Sigmoid colon (tissue), 7 donors: ENCODE measurements around the gene MYL3. TPM values are rescaled to one million over a fixed set of nuclear protein-coding genes. Genes with fewer than 3 reads are reported as not detected.

Source experiments
- DNase-seq: peaks from one replicate; pipeline ENCODE4 v3.0.0-alpha.2; 2019
- H3K27ac ChIP-seq, 4 donors: fragments of 200-600 bp; sonication (generic); one replicate each; pipeline ENCODE4 v1.5.1; 2016 to 2019; ENCODE audit warnings: mild to moderate bottlenecking in 1 of 4
- H3K27me3 ChIP-seq, 3 donors: fragments of 200-600 bp; sonication (generic); one replicate each; pipeline ENCODE4 v1.5.1; 2019; ENCODE audit warnings: mild to moderate bottlenecking in 1 of 3
- H3K36me3 ChIP-seq, 4 donors: fragments of 200-600 bp; sonication (generic); one replicate each; pipeline ENCODE4 v1.5.1; 2016 to 2019
- H3K4me1 ChIP-seq, 4 donors: fragments of 200-600 bp; sonication (generic); one replicate each; pipeline ENCODE4 v1.5.1; 2017 to 2019
- H3K4me3 ChIP-seq, 4 donors: fragments of 200-600 bp; sonication (generic); one replicate each; pipeline ENCODE4 v1.5.1; 2017 to 2019; ENCODE audit warnings: mild to moderate bottlenecking in 2 of 4, moderate library complexity in 1 of 4
- H3K9me3 ChIP-seq, 4 donors: fragments of 200-600 bp in 3 of 4; sonication (generic) in 3 of 4; one replicate each; pipeline versions ENCODE4 v1.5.1 to v1.6.1; 2013 to 2019
- EP300 ChIP-seq, 4 donors: sonication (generic); formaldehyde crosslinking; IDR thresholded peaks; one replicate each; pipeline ENCODE4 v1.6.1; 2017; ENCODE audit warnings: antibody characterized with exemption in 4 of 4
- POLR2A ChIP-seq, 2 donors: fragments of 450-650 bp; IDR thresholded peaks; one replicate each; pipeline ENCODE4 v1.6.1; 2016; ENCODE audit warnings: antibody characterized with exemption in 2 of 2, mild to moderate bottlenecking in 2 of 2, moderate library complexity in 2 of 2
- POLR2AphosphoS5 ChIP-seq, 4 donors: sonication (generic); formaldehyde crosslinking; IDR thresholded peaks; one replicate each; pipeline ENCODE4 v1.6.1; 2017; ENCODE audit warnings: antibody characterized with exemption in 4 of 4
- WGBS, 2 donors: extraction: QIAGEN DNeasy Blood & Tissue Kit; methylation state at CpG; one replicate each; pipeline ENCODE4 v1.1.7; 2013; 5-methylcytosine and 5-hydroxymethylcytosine counted together
- intact Hi-C: fragments of 100-400 bp; cut with DNase I; formaldehyde crosslinking; loops from one replicate; pipeline ENCODE4 v1.15.1; 2023
- polyA plus RNA-seq, 3 donors: library from polyadenylated mRNA; stranded (reverse); fragments of 200-250 nt; gene quantifications; one replicate each; pipeline ENCODE4 v1.2.3, GENCODE V29; 2013
- total RNA-seq, 4 donors: library from RNA; depleted of rRNA; stranded (reverse); fragments of >200 nt; gene quantifications; one replicate each; pipeline ENCODE4 v1.1.0, GENCODE V29; 2016
- TF ChIP-seq, protein P1 (sequence below), 4 experiments: fragments of 450-650 bp in 3 of 4; fragments of 200-600 bp in 1 of 4; IDR thresholded peaks; one replicate each; pipeline ENCODE4 v1.5.1; 2016 to 2019; ENCODE audit warnings: antibody characterized with exemption in 4 of 4, mild to moderate bottlenecking in 3 of 4, moderate library complexity in 2 of 4
- donor health status: healthy with polysubstance abuse.
- donor health status: Bipolar disorder and iron deficiency.
- donor health status: healthy.

Gene MYL3
- total and polyA plus RNA-seq, 7 donors: 1.5 to 11.8 (median 3.9) TPM

DNA sequence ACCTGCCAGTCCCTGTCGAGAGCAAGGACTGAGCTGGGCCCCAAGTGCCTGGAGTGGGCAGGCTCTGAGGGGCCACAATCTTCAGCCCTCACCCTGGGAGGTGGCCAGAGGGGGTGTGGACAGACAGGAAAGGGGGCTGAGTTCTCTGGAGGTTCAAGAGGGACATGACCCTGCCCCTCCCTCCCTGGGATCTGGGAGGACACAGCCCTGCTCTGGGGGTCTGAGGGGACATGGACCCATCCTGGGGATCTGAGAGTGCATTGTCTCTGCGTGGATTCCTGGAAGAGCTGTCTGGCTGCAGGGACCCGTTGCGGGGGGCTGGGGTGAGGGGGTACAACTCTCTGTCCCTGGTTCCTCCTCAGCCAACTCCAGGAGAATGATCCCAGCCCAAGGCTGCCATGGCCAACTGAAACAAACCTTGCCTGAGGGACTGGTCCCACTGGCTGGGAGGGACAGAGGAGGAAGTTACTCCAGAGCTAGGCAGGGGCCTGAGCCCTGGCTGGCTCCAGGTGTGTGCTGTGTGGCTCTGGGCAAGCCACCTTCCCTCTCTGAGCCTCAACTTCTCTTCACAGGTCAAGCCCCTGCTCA, 43.3 kb upstream of the MYL3 start:
- intact Hi-C loops: no loop called here
- Histone ChIP-seq H3K36me3 (no peaks in the 10 kb centered on the region), H3K4me1 (peaks cover 0 to 13% (median 9%) of the 10 kb centered on the region in 4 donors), H3K9me3 (no peaks in the 10 kb centered on the region), H3K4me3 (no peak overlapping the region), H3K27me3 (no peaks in the 10 kb centered on the region), H3K27ac (no peak overlapping the region)
- WGBS, 2 donors: 77 to 80% methylated on average over 4 of the region's 4 CpGs
- peak; percentile 56 for DNase-seq
- TF ChIP-seq, protein P1, sequence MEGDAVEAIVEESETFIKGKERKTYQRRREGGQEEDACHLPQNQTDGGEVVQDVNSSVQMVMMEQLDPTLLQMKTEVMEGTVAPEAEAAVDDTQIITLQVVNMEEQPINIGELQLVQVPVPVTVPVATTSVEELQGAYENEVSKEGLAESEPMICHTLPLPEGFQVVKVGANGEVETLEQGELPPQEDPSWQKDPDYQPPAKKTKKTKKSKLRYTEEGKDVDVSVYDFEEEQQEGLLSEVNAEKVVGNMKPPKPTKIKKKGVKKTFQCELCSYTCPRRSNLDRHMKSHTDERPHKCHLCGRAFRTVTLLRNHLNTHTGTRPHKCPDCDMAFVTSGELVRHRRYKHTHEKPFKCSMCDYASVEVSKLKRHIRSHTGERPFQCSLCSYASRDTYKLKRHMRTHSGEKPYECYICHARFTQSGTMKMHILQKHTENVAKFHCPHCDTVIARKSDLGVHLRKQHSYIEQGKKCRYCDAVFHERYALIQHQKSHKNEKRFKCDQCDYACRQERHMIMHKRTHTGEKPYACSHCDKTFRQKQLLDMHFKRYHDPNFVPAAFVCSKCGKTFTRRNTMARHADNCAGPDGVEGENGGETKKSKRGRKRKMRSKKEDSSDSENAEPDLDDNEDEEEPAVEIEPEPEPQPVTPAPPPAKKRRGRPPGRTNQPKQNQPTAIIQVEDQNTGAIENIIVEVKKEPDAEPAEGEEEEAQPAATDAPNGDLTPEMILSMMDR (IDR thresholded peaks at IDR 0.05): no peak
- no peak for TF ChIP-seq POLR2A (IDR thresholded peaks at IDR 0.05)
- TF ChIP-seq POLR2AphosphoS5 (IDR thresholded peaks at IDR 0.05): no peak
- no peak for TF ChIP-seq EP300 (IDR thresholded peaks at IDR 0.05)

DNA sequence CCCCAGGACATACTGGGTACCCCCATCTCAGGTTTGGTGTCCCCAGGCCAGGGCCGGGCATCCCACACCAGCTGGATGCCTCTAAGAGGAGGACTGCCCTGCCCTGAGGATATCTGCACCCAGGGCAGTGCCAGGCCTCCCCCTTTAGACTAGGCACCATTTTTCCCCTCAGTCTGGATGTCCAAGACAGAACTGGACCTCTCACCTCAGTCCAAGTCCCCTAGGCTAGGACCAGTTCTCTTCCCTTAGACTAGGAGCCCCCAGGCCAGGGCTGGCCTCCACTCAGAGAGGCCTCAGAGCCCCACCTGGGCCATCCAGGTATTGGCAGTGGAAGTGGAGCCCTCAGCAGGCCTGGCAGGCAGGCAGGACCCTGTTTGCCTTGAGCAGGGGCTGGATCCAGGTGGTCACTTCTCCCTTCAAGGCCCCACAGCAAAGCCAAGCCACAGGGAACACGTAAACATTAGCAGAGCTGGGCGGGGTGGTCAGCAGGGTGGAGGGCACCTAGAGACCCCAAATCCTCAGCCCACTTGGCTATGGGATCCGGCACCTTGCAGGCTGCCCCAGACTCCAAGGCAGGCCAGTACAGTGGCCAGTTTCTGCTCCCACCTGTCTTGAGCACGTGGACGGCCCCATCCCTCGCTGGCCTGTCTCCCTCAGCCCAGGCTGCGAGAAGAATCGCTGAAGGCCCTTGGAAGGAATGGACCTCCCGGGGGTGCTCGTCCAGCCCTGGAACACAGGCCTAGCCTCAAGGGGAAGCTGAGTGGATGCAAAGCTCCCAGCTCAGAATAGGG, 42.6 kb upstream of the MYL3 start:
- H3K9me3 ChIP-seq: no peaks in the 10 kb centered on the region
- 85 to 89% methylated on average over 11 of the region's 11 CpGs for WGBS, 2 donors
- TF ChIP-seq EP300 (IDR thresholded peaks at IDR 0.05) (no peak), POLR2A (IDR thresholded peaks at IDR 0.05) (no peak), POLR2AphosphoS5 (IDR thresholded peaks at IDR 0.05) (no peak)
- TF ChIP-seq, protein P1 (IDR thresholded peaks at IDR 0.05): no peak
- no peaks in the 10 kb centered on the region for H3K27me3 ChIP-seq
- H3K4me1 ChIP-seq: peaks cover 0 to 13% (median 9%) of the 10 kb centered on the region in 4 donors
- H3K36me3 ChIP-seq: no peaks in the 10 kb centered on the region
- intact Hi-C loops: no loop called here
- H3K27ac ChIP-seq: no peak overlapping the region
- no peak overlapping the region for H3K4me3 ChIP-seq
- peak; percentile 52 for DNase-seq

DNA sequence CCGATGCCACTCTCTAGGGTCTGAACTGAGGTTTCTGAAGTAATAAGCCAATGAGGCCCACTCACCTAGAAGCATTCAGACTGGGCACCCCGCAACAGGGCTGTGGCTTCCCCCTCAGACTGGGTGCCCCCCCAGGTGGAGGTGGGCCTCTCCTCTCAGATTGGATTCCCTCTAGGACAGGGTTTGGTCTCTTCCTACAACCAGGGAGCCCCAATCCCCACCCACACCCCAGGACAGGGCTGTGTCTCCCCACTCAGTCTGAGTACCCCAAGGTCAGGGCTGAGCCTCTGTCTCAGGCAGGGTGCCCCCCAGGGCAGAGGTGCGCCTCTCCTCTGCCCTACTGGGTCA, 41.9 kb upstream of the MYL3 start:
- Histone ChIP-seq H3K27ac (no peak overlapping the region), H3K36me3 (no peaks in the 10 kb centered on the region), H3K4me3 (no peak overlapping the region), H3K27me3 (no peaks in the 10 kb centered on the region), H3K4me1 (peaks cover 0 to 13% (median 9%) of the 10 kb centered on the region in 4 donors), H3K9me3 (no peaks in the 10 kb centered on the region)
- TF ChIP-seq, protein P1 (IDR thresholded peaks at IDR 0.05): no peak
- TF ChIP-seq EP300 (IDR thresholded peaks at IDR 0.05): no peak
- TF ChIP-seq POLR2AphosphoS5 (IDR thresholded peaks at IDR 0.05): no peak
- TF ChIP-seq POLR2A (IDR thresholded peaks at IDR 0.05): no peak
- WGBS, 2 donors: 91 to 94% methylated on average over 3 of the region's 3 CpGs
- intact Hi-C loops: no loop called here
- DNase-seq: peak; percentile 50

DNA sequence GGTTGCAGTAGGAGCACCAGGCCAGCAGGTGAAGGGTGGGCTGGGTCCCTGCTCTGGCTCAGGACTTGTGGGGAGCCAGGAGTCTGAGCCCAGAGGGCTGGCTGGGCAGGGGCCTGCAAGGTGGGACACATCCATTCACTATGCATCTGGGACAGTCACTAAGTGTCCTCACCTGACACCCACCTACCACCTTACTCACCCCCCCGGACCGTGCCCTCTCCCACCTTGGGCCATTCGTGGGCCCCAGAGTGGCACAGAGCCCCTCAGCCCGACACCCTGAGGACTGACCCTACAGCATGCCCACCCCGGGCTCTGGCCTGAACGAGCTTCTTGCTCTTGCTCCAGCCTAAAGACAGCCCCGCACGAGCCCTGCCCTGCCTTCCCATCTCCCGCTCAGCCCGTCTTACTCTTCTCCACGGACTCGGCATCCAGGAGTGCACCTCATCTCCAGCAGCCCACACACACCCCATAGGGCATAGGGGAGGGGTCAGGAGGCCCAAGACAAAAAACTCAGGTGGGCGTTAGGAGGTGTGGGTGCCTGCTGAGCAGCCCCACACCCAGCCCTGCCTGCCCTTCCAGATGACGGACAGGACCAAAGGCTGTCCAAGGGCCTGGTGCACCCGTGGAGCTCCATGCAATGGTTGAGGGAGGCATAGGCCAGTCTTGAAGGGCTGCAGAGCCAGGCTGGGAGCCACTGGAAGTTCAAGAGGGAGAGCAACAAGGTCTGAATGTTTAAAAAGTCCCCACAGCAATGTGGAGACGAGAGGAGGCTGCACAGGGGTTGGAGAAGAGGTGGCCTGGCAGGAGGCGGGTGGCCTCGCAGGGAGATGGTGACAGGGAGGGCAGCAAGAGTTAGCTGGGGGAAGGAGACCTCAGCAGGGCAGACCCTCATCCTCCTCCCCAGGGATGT, 41.3 kb upstream of the MYL3 start:
- intact Hi-C loops: no loop called here

More for the DNA sequence above, 41.3 kb upstream of the MYL3 start:
- TF ChIP-seq POLR2AphosphoS5 (IDR thresholded peaks at IDR 0.05) (no peak), EP300 (IDR thresholded peaks at IDR 0.05) (no peak), POLR2A (IDR thresholded peaks at IDR 0.05) (no peak)
- TF ChIP-seq, protein P1 (IDR thresholded peaks at IDR 0.05): no peak
- Histone ChIP-seq H3K4me3 (no peak overlapping the region), H3K4me1 (peaks cover 0 to 10% (median 7%) of the 10 kb centered on the region in 4 donors), H3K36me3 (no peaks in the 10 kb centered on the region), H3K27ac (no peak overlapping the region), H3K9me3 (no peaks in the 10 kb centered on the region), H3K27me3 (peaks cover 0 to 6% (median 0%) of the 10 kb centered on the region in 3 donors)
- WGBS, 2 donors: 85 to 88% methylated on average over 18 of the region's 18 CpGs
- DNase-seq: peak; percentile 62
